GM10266 (cell line): ENCODE results near the gene BEND6.

Source experiments
- DNase-seq: peaks from one replicate; pipeline ENCODE4 v3.0.0; 2012; ENCODE audit errors: extremely low spot score
- TF ChIP-seq, protein P1 (sequence below): IDR thresholded peaks from 2 replicates; pipeline ENCODE4 v1.5.1; 2012; ENCODE audit warnings: mild to moderate bottlenecking, low read depth; ENCODE audit not compliant: control insufficient read depth, insufficient read depth; ENCODE audit errors: missing control alignments

BEND6 gene

DNA sequence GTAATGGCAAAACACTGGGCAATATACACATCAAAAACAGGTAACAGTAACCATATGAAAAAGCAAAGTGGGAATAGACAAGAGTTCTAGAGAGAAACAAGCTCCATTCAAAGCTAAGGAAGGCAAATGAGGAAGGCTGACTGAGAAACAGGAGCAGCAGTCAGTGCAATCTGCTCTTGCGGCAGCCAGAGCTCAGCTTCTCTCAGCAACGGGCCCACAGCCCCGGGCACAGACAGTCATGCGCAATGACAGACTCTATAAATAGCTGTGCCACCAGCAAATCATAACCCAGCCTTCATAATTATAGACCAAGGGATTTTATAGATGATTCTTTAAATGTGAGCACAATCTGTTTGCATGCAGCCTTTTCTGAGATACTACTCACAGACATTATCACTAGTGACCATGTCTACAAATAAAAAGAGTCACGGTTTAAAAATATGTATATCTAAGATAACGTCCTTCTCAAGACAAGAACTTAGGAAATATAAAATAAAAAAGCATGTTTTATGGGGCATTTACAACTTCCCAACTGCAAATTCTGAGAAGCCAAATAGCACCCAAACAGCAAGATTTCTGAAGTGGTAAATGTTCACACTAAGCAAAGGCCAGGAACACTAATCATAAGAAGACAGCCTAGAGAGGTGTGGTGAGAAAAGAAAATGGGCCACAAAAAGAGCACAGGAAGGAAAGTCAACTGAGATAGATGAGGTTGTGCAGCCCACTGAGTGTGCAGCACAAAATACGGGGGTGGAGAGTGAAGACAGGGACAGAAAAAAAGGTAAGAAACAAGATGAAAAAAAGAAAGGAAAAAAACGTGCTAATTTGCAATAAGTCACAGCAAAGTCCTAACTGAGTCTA lies 39.9 kb upstream of the BEND6 start:
- no peak for DNase-seq
- TF ChIP-seq, protein P1, sequence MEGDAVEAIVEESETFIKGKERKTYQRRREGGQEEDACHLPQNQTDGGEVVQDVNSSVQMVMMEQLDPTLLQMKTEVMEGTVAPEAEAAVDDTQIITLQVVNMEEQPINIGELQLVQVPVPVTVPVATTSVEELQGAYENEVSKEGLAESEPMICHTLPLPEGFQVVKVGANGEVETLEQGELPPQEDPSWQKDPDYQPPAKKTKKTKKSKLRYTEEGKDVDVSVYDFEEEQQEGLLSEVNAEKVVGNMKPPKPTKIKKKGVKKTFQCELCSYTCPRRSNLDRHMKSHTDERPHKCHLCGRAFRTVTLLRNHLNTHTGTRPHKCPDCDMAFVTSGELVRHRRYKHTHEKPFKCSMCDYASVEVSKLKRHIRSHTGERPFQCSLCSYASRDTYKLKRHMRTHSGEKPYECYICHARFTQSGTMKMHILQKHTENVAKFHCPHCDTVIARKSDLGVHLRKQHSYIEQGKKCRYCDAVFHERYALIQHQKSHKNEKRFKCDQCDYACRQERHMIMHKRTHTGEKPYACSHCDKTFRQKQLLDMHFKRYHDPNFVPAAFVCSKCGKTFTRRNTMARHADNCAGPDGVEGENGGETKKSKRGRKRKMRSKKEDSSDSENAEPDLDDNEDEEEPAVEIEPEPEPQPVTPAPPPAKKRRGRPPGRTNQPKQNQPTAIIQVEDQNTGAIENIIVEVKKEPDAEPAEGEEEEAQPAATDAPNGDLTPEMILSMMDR, result no peak

DNA sequence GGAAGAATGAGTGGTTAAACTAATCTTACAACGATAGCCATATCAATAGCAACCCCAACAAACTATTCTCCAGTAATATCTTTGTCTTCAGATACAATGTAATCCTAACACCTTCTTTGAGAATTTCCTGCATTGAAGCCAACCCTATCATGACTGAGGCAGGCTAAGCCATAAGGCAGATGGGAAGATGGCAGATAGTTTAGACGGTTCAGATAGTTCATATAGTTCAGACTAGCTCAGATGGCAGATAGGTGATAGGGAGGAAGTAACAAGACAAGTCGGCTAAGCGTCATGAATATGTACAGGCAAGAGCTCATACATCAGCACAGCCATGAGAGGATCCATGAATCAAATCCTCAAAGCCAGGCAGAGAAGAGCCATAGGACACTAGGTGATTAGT lies 39.1 kb upstream of the BEND6 start:
- no peak for DNase-seq
- TF ChIP-seq, protein P1, result no peak

DNA sequence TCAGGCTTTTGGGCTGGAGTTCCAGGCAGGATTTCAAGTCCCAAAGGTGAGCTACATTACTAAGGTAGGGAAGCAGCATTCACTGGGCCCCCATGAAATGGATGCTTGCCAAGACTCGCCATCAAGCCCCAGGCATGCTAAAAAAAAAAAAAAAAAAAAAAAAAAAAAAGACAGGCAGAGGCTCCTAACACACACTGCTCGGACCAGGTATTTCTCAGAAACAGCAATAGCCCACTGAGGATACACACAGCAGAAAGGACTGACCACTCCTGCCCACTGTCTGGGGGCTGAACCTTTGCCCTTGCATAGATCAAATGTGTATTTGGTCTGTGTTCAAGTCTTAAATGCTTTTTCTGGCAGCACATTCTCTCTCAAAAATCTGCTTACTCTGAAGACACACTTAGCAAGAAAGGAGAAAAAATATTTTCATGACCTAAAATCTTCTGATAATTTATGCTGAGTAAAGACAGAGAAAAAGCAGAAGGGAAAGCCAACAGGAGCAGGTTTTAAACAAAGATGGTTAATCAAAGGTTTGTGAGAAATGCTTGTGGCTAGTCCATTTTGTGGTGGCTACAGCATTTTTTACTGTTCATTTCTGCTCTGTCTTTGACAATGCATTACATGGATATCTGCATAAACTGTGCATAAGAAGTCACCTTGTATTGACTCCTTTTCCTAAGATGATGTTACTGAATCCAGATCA lies 37.9 kb upstream of the BEND6 start:
- no peak for DNase-seq
- TF ChIP-seq, protein P1, result no peak

DNA sequence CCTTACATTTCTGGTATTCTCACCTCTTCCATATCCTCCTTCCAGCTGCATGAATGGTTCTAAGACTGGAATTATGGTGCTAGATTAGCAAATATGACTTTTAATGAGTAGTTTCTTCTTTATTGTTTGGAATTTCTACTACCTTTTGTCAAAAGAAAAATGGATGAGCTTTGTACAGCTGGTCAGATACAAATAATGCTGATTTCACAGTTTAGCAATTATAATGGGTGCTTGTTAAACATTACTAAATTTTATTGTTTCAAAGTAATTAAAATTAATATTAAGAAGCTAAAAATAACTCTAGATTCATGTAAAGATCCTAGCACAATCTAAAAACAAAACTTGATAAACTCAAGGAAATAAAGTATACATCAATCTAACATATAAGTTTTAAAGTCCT lies 32.3 kb upstream of the BEND6 start:
- DNase-seq, result no peak
- TF ChIP-seq, protein P1, result no peak

DNA sequence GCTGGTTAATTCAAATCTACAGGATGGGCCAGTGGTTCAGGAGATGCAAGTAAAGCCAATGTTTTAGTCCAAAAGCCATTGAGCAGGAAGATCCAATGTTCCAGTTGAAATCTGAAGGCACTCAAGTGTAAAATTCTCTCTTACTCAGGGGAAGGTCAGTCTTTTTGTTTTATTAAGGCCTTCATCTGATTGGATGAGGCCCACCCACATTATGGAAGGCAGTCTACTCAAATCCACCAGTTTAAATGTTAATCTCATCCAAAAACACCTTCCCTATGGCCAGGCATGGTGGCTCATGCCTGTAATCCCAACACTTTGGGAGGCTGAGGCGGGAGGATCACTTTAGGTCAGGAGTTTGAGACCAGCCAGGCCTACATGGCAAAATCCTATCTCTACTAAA lies 31.3 kb upstream of the BEND6 start:
- TF ChIP-seq, protein P1, result no peak
- DNase-seq, result no peak

DNA sequence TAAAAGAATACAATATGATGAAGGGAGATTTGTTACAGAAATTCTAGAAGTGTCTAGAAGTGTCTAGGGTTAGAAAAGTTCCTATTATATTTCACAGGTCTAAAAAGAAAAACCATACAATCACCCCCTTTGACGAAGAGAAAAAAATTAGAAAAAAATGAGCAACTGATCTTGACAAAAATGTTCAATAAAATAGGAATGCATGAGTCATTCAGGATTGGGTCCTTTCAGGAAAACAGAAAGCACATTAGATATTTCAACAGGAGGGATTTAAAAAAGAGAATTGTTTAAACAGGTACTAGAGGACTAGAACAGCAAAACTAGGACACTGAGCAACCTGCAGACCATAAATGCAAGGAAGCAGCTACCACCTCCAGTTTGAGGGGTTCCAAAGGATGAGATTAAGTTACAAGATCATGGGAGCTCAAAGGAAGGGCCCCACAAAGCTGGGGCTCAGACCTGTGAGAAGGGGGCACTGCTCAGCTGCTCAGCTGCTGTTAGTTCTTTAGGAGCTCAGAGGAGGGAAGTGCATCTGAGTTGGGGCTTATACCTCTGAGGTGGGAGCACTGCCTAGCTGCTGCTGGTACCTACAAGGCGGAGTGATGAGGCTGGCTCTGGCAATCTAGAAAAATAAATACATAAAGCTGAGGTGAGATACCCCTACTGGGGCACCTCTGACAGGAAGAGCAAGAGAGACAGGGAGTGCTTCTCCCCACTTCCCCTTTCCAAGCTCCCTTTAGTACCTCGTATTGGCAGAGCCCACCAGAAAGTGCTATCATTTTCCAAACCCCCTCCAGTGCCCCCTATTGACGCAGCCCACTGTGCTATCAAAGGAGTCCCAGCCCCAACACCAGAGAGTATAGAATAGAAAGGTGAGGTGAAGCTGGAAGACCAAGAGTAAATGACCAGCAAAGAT lies 27.1 kb upstream of the BEND6 start:
- no peak for DNase-seq
- TF ChIP-seq, protein P1, result no peak
